ENCODE data around the gene DDX59.

The DDX59 gene

GRCh38 chr1:200693327-200693726, 23.6 kb upstream of the DDX59 start:
- no peaks in the 10 kb centered on the region for H3K36me3 ChIP-seq (ENCODE audit: insufficient read depth, low read length)
- no peak for TF ChIP-seq EZH2 (IDR thresholded peaks at IDR 0.05; ENCODE audit: borderline replicate concordance, low read depth, low read length, severe bottlenecking)
- no peak for TF ChIP-seq CTCF (IDR thresholded peaks at IDR 0.05; ENCODE audit: borderline replicate concordance, extremely low read depth, low read length, poor library complexity, severe bottlenecking)
- ATAC-seq (ENCODE audit: insufficient read depth, low read depth) = no peak

GRCh38 chr1:200692316-200692715, 22.6 kb upstream of the DDX59 start:
- Histone ChIP-seq H4K20me1 (ENCODE audit: insufficient read depth, low read length) (no peaks in the 10 kb centered on the region), H3K4me1 (ENCODE audit: insufficient read depth, low read length) (no peaks in the 10 kb centered on the region), H3K9me3 (ENCODE audit: insufficient read depth, low read length, severe bottlenecking) (no peaks in the 10 kb centered on the region), H3K79me2 (ENCODE audit: insufficient read depth, low read length) (no peaks in the 10 kb centered on the region), H3K36me3 (ENCODE audit: insufficient read depth, low read length) (no peaks in the 10 kb centered on the region), H3K4me3 (ENCODE audit: low read depth in 1 of 2, low read length in 2 of 2) (no peak overlapping the region), H2AFZ (ENCODE audit: low read depth, low read length) (no peak overlapping the region), H3K4me2 (ENCODE audit: insufficient read depth, low read length) (no peak overlapping the region), H3K9ac (ENCODE audit: low read depth, low read length) (no peak overlapping the region), H3K27me3 (ENCODE audit: insufficient read depth, low read length, poor library complexity) (no peaks in the 10 kb centered on the region), H3K27ac (ENCODE audit: low read length) (no peak overlapping the region)
- DNase-seq (no peak), ATAC-seq (ENCODE audit: insufficient read depth, low read depth) (no peak)
- no peak for TF ChIP-seq EZH2 (IDR thresholded peaks at IDR 0.05; ENCODE audit: borderline replicate concordance, low read depth, low read length, severe bottlenecking)
- TF ChIP-seq CTCF (IDR thresholded peaks at IDR 0.05; ENCODE audit: borderline replicate concordance, extremely low read depth, low read length, poor library complexity, severe bottlenecking) = no peak

More at GRCh38 chr1:200693327-200693726, 23.6 kb upstream of the DDX59 start:
- H3K27me3 ChIP-seq (ENCODE audit: insufficient read depth, low read length, poor library complexity) = no peaks in the 10 kb centered on the region
- H3K9ac ChIP-seq (ENCODE audit: low read depth, low read length) = no peak overlapping the region
- H3K4me1 ChIP-seq (ENCODE audit: insufficient read depth, low read length) = no peaks in the 10 kb centered on the region
- H3K9me3 ChIP-seq (ENCODE audit: insufficient read depth, low read length, severe bottlenecking) = no peaks in the 10 kb centered on the region
- no peaks in the 10 kb centered on the region for H3K79me2 ChIP-seq (ENCODE audit: insufficient read depth, low read length)
- DNase-seq = no peak
- H3K4me3 ChIP-seq (ENCODE audit: low read depth in 1 of 2, low read length in 2 of 2) = no peak overlapping the region
- H2AFZ ChIP-seq (ENCODE audit: low read depth, low read length) = no peak overlapping the region
- H3K4me2 ChIP-seq (ENCODE audit: insufficient read depth, low read length) = no peak overlapping the region
- no peaks in the 10 kb centered on the region for H4K20me1 ChIP-seq (ENCODE audit: insufficient read depth, low read length)
- H3K27ac ChIP-seq (ENCODE audit: low read length) = no peak overlapping the region

DNA sequence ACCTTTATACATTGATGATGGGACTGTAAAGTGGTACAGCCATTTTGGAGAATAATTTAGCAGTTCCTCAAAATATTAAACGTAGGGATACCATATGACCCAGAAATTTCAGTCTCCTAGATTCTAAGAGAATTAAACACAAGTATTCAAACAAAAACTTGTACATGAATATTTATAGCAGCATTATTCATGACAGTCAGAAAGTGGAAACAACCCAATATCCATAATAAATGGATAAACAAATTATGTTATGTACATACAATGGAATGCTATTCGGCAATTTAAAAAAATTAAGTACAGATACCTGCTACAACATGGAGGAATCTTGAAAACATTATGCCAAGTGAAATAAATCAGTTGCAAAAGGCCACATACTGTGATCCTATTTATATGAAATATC, 16.9 kb upstream of the DDX59 start:
- H3K4me1 ChIP-seq (ENCODE audit: insufficient read depth, low read length) = no peaks in the 10 kb centered on the region
- DNase-seq (no peak), ATAC-seq (ENCODE audit: insufficient read depth, low read depth) (no peak)
- H3K4me2 ChIP-seq (ENCODE audit: insufficient read depth, low read length) = no peak overlapping the region
- no peak overlapping the region for H3K27ac ChIP-seq (ENCODE audit: low read length)
- no peaks in the 10 kb centered on the region for H3K27me3 ChIP-seq (ENCODE audit: insufficient read depth, low read length, poor library complexity)
- TF ChIP-seq EZH2 (IDR thresholded peaks at IDR 0.05; ENCODE audit: borderline replicate concordance, low read depth, low read length, severe bottlenecking) (no peak), CTCF (IDR thresholded peaks at IDR 0.05; ENCODE audit: borderline replicate concordance, extremely low read depth, low read length, poor library complexity, severe bottlenecking) (no peak)
- no peak overlapping the region for H3K9ac ChIP-seq (ENCODE audit: low read depth, low read length)
- no peaks in the 10 kb centered on the region for H3K36me3 ChIP-seq (ENCODE audit: insufficient read depth, low read length)
- no peak overlapping the region for H3K4me3 ChIP-seq (ENCODE audit: low read depth in 1 of 2, low read length in 2 of 2)
- no peaks in the 10 kb centered on the region for H3K79me2 ChIP-seq (ENCODE audit: insufficient read depth, low read length)
- no peak overlapping the region for H2AFZ ChIP-seq (ENCODE audit: low read depth, low read length)
- no peaks in the 10 kb centered on the region for H3K9me3 ChIP-seq (ENCODE audit: insufficient read depth, low read length, severe bottlenecking)
- no peaks in the 10 kb centered on the region for H4K20me1 ChIP-seq (ENCODE audit: insufficient read depth, low read length)

- Histone ChIP-seq H4K20me1 (ENCODE audit: insufficient read depth, low read length) (no peaks in the 10 kb centered on the region), H2AFZ (ENCODE audit: low read depth, low read length) (no peak overlapping the region), H3K79me2 (ENCODE audit: insufficient read depth, low read length) (no peaks in the 10 kb centered on the region), H3K9ac (ENCODE audit: low read depth, low read length) (no peak overlapping the region), H3K27me3 (ENCODE audit: insufficient read depth, low read length, poor library complexity) (peaks cover 3% of the 10 kb centered on the region), H3K36me3 (ENCODE audit: insufficient read depth, low read length) (no peaks in the 10 kb centered on the region), H3K27ac (ENCODE audit: low read length) (no peak overlapping the region), H3K4me2 (ENCODE audit: insufficient read depth, low read length) (no peak overlapping the region), H3K4me1 (ENCODE audit: insufficient read depth, low read length) (no peaks in the 10 kb centered on the region), H3K9me3 (ENCODE audit: insufficient read depth, low read length, severe bottlenecking) (no peaks in the 10 kb centered on the region), H3K4me3 (ENCODE audit: low read depth in 1 of 2, low read length in 2 of 2) (no peak overlapping the region)
- DNase-seq (no peak), ATAC-seq (ENCODE audit: insufficient read depth, low read depth) (no peak)
- TF ChIP-seq CTCF (IDR thresholded peaks at IDR 0.05; ENCODE audit: borderline replicate concordance, extremely low read depth, low read length, poor library complexity, severe bottlenecking) = no peak
- no peak for TF ChIP-seq EZH2 (IDR thresholded peaks at IDR 0.05; ENCODE audit: borderline replicate concordance, low read depth, low read length, severe bottlenecking)
Observed at GRCh38 chr1:200684015-200684414, 14.3 kb upstream of the DDX59 start.

All from DND-41 (cell line).